ENCODE measurements around the gene GRAMD1B.

The GRAMD1B gene

GRCh38 chr11:123527947-123528346, 97.9 kb downstream of the GRAMD1B start:
- Mint-ChIP-seq H3K4me3 (no peak overlapping the region), H3K27me3 (no peaks in the 10 kb centered on the region), H3K4me1 (ENCODE audit: low read depth) (no peaks in the 10 kb centered on the region), H3K27ac (no peak overlapping the region), H3K9me3 (no peaks in the 10 kb centered on the region), H3K36me3 (ENCODE audit: low read depth) (peaks cover 3% of the 10 kb centered on the region)
- no peak for DNase-seq

- peaks cover 3% of the 10 kb centered on the region for H3K36me3 Mint-ChIP-seq (ENCODE audit: low read depth)
- no peak for DNase-seq
- no peaks in the 10 kb centered on the region for H3K9me3 Mint-ChIP-seq
- no peaks in the 10 kb centered on the region for H3K27me3 Mint-ChIP-seq
- no peak overlapping the region for H3K4me3 Mint-ChIP-seq
- no peak overlapping the region for H3K27ac Mint-ChIP-seq
- no peaks in the 10 kb centered on the region for H3K4me1 Mint-ChIP-seq (ENCODE audit: low read depth)
Measured at GRCh38 chr11:123531325-123531724, 101.3 kb downstream of the GRAMD1B start.

GRCh38 chr11:123532131-123532530, 102.1 kb downstream of the GRAMD1B start:
- Mint-ChIP-seq H3K36me3 (ENCODE audit: low read depth) (peaks cover 3% of the 10 kb centered on the region), H3K9me3 (no peaks in the 10 kb centered on the region), H3K4me3 (no peak overlapping the region), H3K27me3 (no peaks in the 10 kb centered on the region), H3K27ac (no peak overlapping the region), H3K4me1 (ENCODE audit: low read depth) (peaks cover 5% of the 10 kb centered on the region)
- no peak for DNase-seq

GRCh38 chr11:123535401-123535800, 105.3 kb downstream of the GRAMD1B start:
- H3K4me1 Mint-ChIP-seq (ENCODE audit: low read depth): peaks cover 11% of the 10 kb centered on the region
- no peak overlapping the region for H3K4me3 Mint-ChIP-seq
- H3K27ac Mint-ChIP-seq: peak overlapping the region; percentile 30
- no peak for DNase-seq
- peaks cover 3% of the 10 kb centered on the region for H3K36me3 Mint-ChIP-seq (ENCODE audit: low read depth)
- no peaks in the 10 kb centered on the region for H3K9me3 Mint-ChIP-seq
- no peaks in the 10 kb centered on the region for H3K27me3 Mint-ChIP-seq

- H3K9me3 Mint-ChIP-seq: no peaks in the 10 kb centered on the region
- no peak overlapping the region for H3K27ac Mint-ChIP-seq
- H3K27me3 Mint-ChIP-seq: no peaks in the 10 kb centered on the region
- H3K36me3 Mint-ChIP-seq (ENCODE audit: low read depth): no peaks in the 10 kb centered on the region
- DNase-seq: no peak
- peaks cover 11% of the 10 kb centered on the region for H3K4me1 Mint-ChIP-seq (ENCODE audit: low read depth)
- H3K4me3 Mint-ChIP-seq: no peak overlapping the region
Measured at GRCh38 chr11:123536690-123537437, 106.8 kb downstream of the GRAMD1B start.

GRCh38 chr11:123537726-123538125, 107.7 kb downstream of the GRAMD1B start:
- no peak overlapping the region for H3K27ac Mint-ChIP-seq
- H3K4me3 Mint-ChIP-seq: no peak overlapping the region
- no peaks in the 10 kb centered on the region for H3K27me3 Mint-ChIP-seq
- no peak for DNase-seq
- H3K4me1 Mint-ChIP-seq (ENCODE audit: low read depth): peaks cover 11% of the 10 kb centered on the region
- H3K9me3 Mint-ChIP-seq: no peaks in the 10 kb centered on the region
- no peaks in the 10 kb centered on the region for H3K36me3 Mint-ChIP-seq (ENCODE audit: low read depth)

GRCh38 chr11:123543797-123544196, 113.7 kb downstream of the GRAMD1B start:
- H3K27ac Mint-ChIP-seq: no peak overlapping the region
- H3K27me3 Mint-ChIP-seq: no peaks in the 10 kb centered on the region
- DNase-seq: no peak
- peaks cover 3% of the 10 kb centered on the region for H3K36me3 Mint-ChIP-seq (ENCODE audit: low read depth)
- H3K9me3 Mint-ChIP-seq: no peaks in the 10 kb centered on the region
- no peak overlapping the region for H3K4me3 Mint-ChIP-seq
- peaks cover 15% of the 10 kb centered on the region for H3K4me1 Mint-ChIP-seq (ENCODE audit: low read depth)

GRCh38 chr11:123544631-123545375, 114.7 kb downstream of the GRAMD1B start:
- peaks cover 3% of the 10 kb centered on the region for H3K36me3 Mint-ChIP-seq (ENCODE audit: low read depth)
- peaks cover 22% of the 10 kb centered on the region for H3K4me1 Mint-ChIP-seq (ENCODE audit: low read depth)
- no peaks in the 10 kb centered on the region for H3K27me3 Mint-ChIP-seq
- H3K4me3 Mint-ChIP-seq: no peak overlapping the region
- H3K27ac Mint-ChIP-seq: no peak overlapping the region
- H3K9me3 Mint-ChIP-seq: no peaks in the 10 kb centered on the region
- DNase-seq: no peak

- Mint-ChIP-seq H3K27me3 (no peaks in the 10 kb centered on the region), H3K27ac (no peak overlapping the region), H3K9me3 (no peaks in the 10 kb centered on the region), H3K4me1 (ENCODE audit: low read depth) (peaks cover 29% of the 10 kb centered on the region), H3K4me3 (no peak overlapping the region), H3K36me3 (ENCODE audit: low read depth) (peaks cover 3% of the 10 kb centered on the region)
- no peak for DNase-seq
Measured at GRCh38 chr11:123545726-123546270, 115.7 kb downstream of the GRAMD1B start.

GRCh38 chr11:123546515-123546914, 116.4 kb downstream of the GRAMD1B start:
- Mint-ChIP-seq H3K27me3 (no peaks in the 10 kb centered on the region), H3K4me1 (ENCODE audit: low read depth) (peaks cover 29% of the 10 kb centered on the region), H3K27ac (no peak overlapping the region), H3K9me3 (no peaks in the 10 kb centered on the region), H3K4me3 (no peak overlapping the region), H3K36me3 (ENCODE audit: low read depth) (peaks cover 3% of the 10 kb centered on the region)
- no peak for DNase-seq

GRCh38 chr11:123547180-123547579, 117.1 kb downstream of the GRAMD1B start:
- Mint-ChIP-seq H3K4me3 (no peak overlapping the region), H3K4me1 (ENCODE audit: low read depth) (peaks cover 32% of the 10 kb centered on the region), H3K27me3 (no peaks in the 10 kb centered on the region), H3K9me3 (no peaks in the 10 kb centered on the region), H3K27ac (no peak overlapping the region), H3K36me3 (ENCODE audit: low read depth) (peaks cover 3% of the 10 kb centered on the region)
- no peak for DNase-seq

- Mint-ChIP-seq H3K4me1 (ENCODE audit: low read depth) (peaks cover 25% of the 10 kb centered on the region), H3K4me3 (no peak overlapping the region), H3K27me3 (no peaks in the 10 kb centered on the region), H3K36me3 (ENCODE audit: low read depth) (no peaks in the 10 kb centered on the region), H3K9me3 (no peaks in the 10 kb centered on the region), H3K27ac (no peak overlapping the region)
- DNase-seq: no peak
Measured at GRCh38 chr11:123548774-123549173, 118.7 kb downstream of the GRAMD1B start.

GRCh38 chr11:123549926-123550917, 120.2 kb downstream of the GRAMD1B start:
- H3K27ac Mint-ChIP-seq: peak overlapping the region; percentile 40
- no peaks in the 10 kb centered on the region for H3K36me3 Mint-ChIP-seq (ENCODE audit: low read depth)
- H3K27me3 Mint-ChIP-seq: peaks cover 2% of the 10 kb centered on the region
- H3K9me3 Mint-ChIP-seq: no peaks in the 10 kb centered on the region
- DNase-seq: no peak
- peaks cover 19% of the 10 kb centered on the region for H3K4me1 Mint-ChIP-seq (ENCODE audit: low read depth)
- H3K4me3 Mint-ChIP-seq: no peak overlapping the region

- Mint-ChIP-seq H3K9me3 (no peaks in the 10 kb centered on the region), H3K27ac (no peak overlapping the region), H3K27me3 (peaks cover 2% of the 10 kb centered on the region)
Measured at GRCh38 chr11:123551079-123551478, 121.0 kb downstream of the GRAMD1B start.

More at GRCh38 chr11:123551079-123551478, 121.0 kb downstream of the GRAMD1B start:
- DNase-seq: no peak
- Mint-ChIP-seq H3K36me3 (ENCODE audit: low read depth) (no peaks in the 10 kb centered on the region), H3K4me3 (no peak overlapping the region), H3K4me1 (ENCODE audit: low read depth) (peaks cover 19% of the 10 kb centered on the region)
